Esophagus muscularis mucosa (tissue), 4 donors: ENCODE measurements around the gene CALML5. TPM values are rescaled to one million over a fixed set of nuclear protein-coding genes. Genes with fewer than 3 reads are reported as not detected.

ENCODE experiments used
- DNase-seq: peaks from one replicate; pipeline ENCODE4 v3.0.0-alpha.2; 2017; ENCODE audit errors: extremely low spot score
- H3K27ac ChIP-seq, 4 donors: fragments of 200-600 bp; sonication (generic); replicated peaks in 1 of 4; 1 replicate in 3 of 4; 2 replicates in 1 of 4; pipeline ENCODE4 v1.5.1; 2016 to 2019; ENCODE audit warnings: mild to moderate bottlenecking in 1 of 4
- H3K27me3 ChIP-seq, 4 donors: fragments of 200-600 bp; sonication (generic); one replicate each; pipeline versions ENCODE4 v1.5.1 to v1.6.0; 2016 to 2019
- H3K36me3 ChIP-seq, 4 donors: fragments of 200-600 bp; sonication (generic); one replicate each; pipeline ENCODE4 v1.5.1; 2016 to 2019
- H3K4me1 ChIP-seq, 4 donors: fragments of 200-600 bp; sonication (generic); one replicate each; pipeline ENCODE4 v1.5.1; 2016 to 2019
- H3K4me3 ChIP-seq, 4 donors: fragments of 200-600 bp; sonication (generic); 1 replicate in 2 of 4; 2 replicates in 2 of 4; pipeline ENCODE4 v1.5.1; 2016 to 2019; ENCODE audit warnings: mild to moderate bottlenecking in 4 of 4, moderate library complexity in 1 of 4
- H3K9me3 ChIP-seq, 4 donors: fragments of 200-600 bp; sonication (generic); 1 replicate in 3 of 4; 2 replicates in 1 of 4; pipeline ENCODE4 v1.5.1; 2016 to 2019
- EP300 ChIP-seq: sonication (generic); formaldehyde crosslinking; IDR thresholded peaks from one replicate; pipeline ENCODE4 v1.6.1; 2017; ENCODE audit warnings: antibody characterized with exemption
- POLR2A ChIP-seq: fragments of 450-650 bp; IDR thresholded peaks from one replicate; pipeline ENCODE4 v1.6.1; 2017; ENCODE audit warnings: antibody characterized with exemption, moderate library complexity, mild to moderate bottlenecking, low read depth
- POLR2AphosphoS5 ChIP-seq, 2 donors: sonication (generic); formaldehyde crosslinking; IDR thresholded peaks; one replicate each; pipeline ENCODE4 v1.6.1; 2017; ENCODE audit warnings: antibody characterized with exemption in 2 of 2
- WGBS: methylation state at CpG from one replicate; pipeline ENCODE4 v1.1.5; 2018; 5-methylcytosine and 5-hydroxymethylcytosine counted together
- intact Hi-C: fragments of 100-400 bp; cut with DNase I; formaldehyde crosslinking; loops from one replicate; pipeline ENCODE4 v1.15.1; 2023
- total RNA-seq, 4 donors: library from RNA; depleted of rRNA; stranded (reverse); fragments of >200 nt; gene quantifications; one replicate each; pipeline versions ENCODE4 v1.1.0 to v1.2.1, GENCODE V29; 2016
- TF ChIP-seq, protein P1 (sequence below), 3 experiments: fragments of 200-600 bp in 2 of 3; fragments of 450-650 bp in 1 of 3; sonication (generic) in 2 of 3; IDR thresholded peaks; one replicate each; pipeline ENCODE4 v1.5.1; 2017 to 2019; ENCODE audit warnings: antibody characterized with exemption in 3 of 3, mild to moderate bottlenecking in 2 of 3, moderate library complexity in 1 of 3

CALML5 gene
- total RNA-seq, 4 donors from 2014 or later: not detected

GRCh38 chr10:5527332-5528200, 28.2 kb upstream of the CALML5 start:
- H3K27me3 ChIP-seq: no peaks in the 10 kb centered on the region
- H3K9me3 ChIP-seq: no peaks in the 10 kb centered on the region
- no peak for TF ChIP-seq POLR2AphosphoS5 (IDR thresholded peaks at IDR 0.05)
- no peak for TF ChIP-seq POLR2A
- TF ChIP-seq EP300: no peak
- TF ChIP-seq, protein P1, sequence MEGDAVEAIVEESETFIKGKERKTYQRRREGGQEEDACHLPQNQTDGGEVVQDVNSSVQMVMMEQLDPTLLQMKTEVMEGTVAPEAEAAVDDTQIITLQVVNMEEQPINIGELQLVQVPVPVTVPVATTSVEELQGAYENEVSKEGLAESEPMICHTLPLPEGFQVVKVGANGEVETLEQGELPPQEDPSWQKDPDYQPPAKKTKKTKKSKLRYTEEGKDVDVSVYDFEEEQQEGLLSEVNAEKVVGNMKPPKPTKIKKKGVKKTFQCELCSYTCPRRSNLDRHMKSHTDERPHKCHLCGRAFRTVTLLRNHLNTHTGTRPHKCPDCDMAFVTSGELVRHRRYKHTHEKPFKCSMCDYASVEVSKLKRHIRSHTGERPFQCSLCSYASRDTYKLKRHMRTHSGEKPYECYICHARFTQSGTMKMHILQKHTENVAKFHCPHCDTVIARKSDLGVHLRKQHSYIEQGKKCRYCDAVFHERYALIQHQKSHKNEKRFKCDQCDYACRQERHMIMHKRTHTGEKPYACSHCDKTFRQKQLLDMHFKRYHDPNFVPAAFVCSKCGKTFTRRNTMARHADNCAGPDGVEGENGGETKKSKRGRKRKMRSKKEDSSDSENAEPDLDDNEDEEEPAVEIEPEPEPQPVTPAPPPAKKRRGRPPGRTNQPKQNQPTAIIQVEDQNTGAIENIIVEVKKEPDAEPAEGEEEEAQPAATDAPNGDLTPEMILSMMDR (IDR thresholded peaks at IDR 0.05): no peak
- 84% methylated on average over 8 of the region's 10 CpGs for WGBS
- peak overlapping the region in 3 of 4 donors; percentile 20 to 78 (median 77) for H3K27ac ChIP-seq
- intact Hi-C loops: no loop called here
- no peak overlapping the region for H3K4me3 ChIP-seq
- no peaks in the 10 kb centered on the region for H3K36me3 ChIP-seq
- no peak for DNase-seq
- H3K4me1 ChIP-seq: peaks cover 9 to 48% (median 42%) of the 10 kb centered on the region in 4 donors

GRCh38 chr10:5526691-5527331, 27.4 kb upstream of the CALML5 start:
- peaks cover 9 to 40% (median 37%) of the 10 kb centered on the region in 4 donors for H3K4me1 ChIP-seq
- no peak for DNase-seq
- TF ChIP-seq POLR2A: no peak
- no peak for TF ChIP-seq POLR2AphosphoS5 (IDR thresholded peaks at IDR 0.05)
- TF ChIP-seq, protein P1 (IDR thresholded peaks at IDR 0.05): no peak
- TF ChIP-seq EP300: no peak
- H3K27ac ChIP-seq: no peak overlapping the region
- no peaks in the 10 kb centered on the region for H3K36me3 ChIP-seq
- H3K27me3 ChIP-seq: no peaks in the 10 kb centered on the region
- no peak overlapping the region for H3K4me3 ChIP-seq
- intact Hi-C loops: no loop called here
- no peaks in the 10 kb centered on the region for H3K9me3 ChIP-seq
- 87% methylated on average over 7 of the region's 8 CpGs for WGBS

- Histone ChIP-seq H3K9me3 (no peaks in the 10 kb centered on the region), H3K4me1 (peaks cover 9 to 29% (median 26%) of the 10 kb centered on the region in 4 donors), H3K36me3 (no peaks in the 10 kb centered on the region), H3K4me3 (no peak overlapping the region), H3K27ac (no peak overlapping the region), H3K27me3 (no peaks in the 10 kb centered on the region)
- DNase-seq: no peak
- TF ChIP-seq POLR2A (no peak), EP300 (no peak), POLR2AphosphoS5 (IDR thresholded peaks at IDR 0.05) (no peak)
- TF ChIP-seq, protein P1 (IDR thresholded peaks at IDR 0.05): no peak
- WGBS: 88% methylated on average over 14 of the region's 34 CpGs
- intact Hi-C loops: no loop called here
Observed at GRCh38 chr10:5525561-5526341, 26.4 kb upstream of the CALML5 start.

DNA sequence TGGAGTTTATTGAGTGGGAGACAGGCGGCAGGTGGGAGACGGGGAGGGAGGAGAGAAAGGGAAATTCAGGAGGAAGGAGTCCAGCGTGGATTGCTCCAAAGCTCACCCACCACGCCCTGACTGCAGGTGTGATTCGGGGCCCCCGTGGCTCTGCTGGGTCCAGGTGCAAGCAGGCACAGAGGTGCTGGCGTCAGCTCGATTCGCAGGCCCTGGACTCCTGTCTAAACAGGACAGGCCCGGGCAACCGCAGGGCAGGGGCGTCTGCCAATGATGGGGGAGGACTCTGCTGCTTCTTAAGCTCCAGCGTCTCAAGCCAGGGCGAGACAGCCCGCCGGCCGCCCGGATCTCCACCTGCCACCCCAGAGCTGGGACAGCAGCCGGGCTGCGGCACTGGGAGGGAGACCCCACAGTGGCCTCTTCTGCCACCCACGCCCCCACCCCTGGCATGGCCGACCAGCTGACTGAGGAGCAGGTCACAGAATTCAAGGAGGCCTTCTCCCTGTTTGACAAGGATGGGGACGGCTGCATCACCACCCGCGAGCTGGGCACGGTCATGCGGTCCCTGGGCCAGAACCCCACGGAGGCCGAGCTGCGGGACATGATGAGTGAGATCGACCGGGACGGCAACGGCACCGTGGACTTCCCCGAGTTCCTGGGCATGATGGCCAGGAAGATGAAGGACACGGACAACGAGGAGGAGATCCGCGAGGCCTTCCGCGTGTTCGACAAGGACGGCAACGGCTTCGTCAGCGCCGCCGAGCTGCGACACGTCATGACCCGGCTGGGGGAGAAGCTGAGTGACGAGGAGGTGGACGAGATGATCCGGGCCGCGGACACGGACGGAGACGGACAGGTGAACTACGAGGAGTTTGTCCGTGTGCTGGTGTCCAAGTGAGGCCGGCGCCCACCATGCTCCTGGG, 25.5 kb upstream of the CALML5 start, which contains the start of gene CALML3:
CALML3 (plus strand) TSS at position 321 of the 920 bp plus-strand sequence; CDS start at position 446, 125 bp downstream.
- H3K4me3 ChIP-seq: no peak within 1 kb of the TSS
- no peaks in the 10 kb centered on the region for H3K36me3 ChIP-seq
- H3K4me1 ChIP-seq: peaks cover 7 to 21% (median 18%) of the 10 kb centered on the region in 4 donors
- no peak within 1 kb of the TSS for H3K27ac ChIP-seq
- intact Hi-C loops: no loop called here
- 96% methylated on average over 49 of the region's 64 CpGs for WGBS
- H3K27me3 ChIP-seq: no peaks in the 10 kb centered on the region
- TF ChIP-seq, protein P1 (IDR thresholded peaks at IDR 0.05): no peak
- TF ChIP-seq EP300: no peak
- no peak for TF ChIP-seq POLR2AphosphoS5 (IDR thresholded peaks at IDR 0.05)
- TF ChIP-seq POLR2A: no peak
- no peak for DNase-seq
- no peaks in the 10 kb centered on the region for H3K9me3 ChIP-seq
